GM23248 (cell line): ENCODE results near the gene SERPINA12.

Experiments used
- EZH2 ChIP-seq: fragments of 200-600 bp; sonication (generic); IDR thresholded peaks from 2 replicates; pipeline ENCODE4 v1.6.1; 2018; ENCODE audit warnings: antibody characterized with exemption, mild to moderate bottlenecking; ENCODE audit not compliant: insufficient read depth, poor library complexity, severe bottlenecking
- EZH2phosphoT487 ChIP-seq: fragments of 200-600 bp; sonication (generic); IDR thresholded peaks from 2 replicates; pipeline ENCODE4 v1.6.1; 2018; ENCODE audit warnings: antibody characterized with exemption, moderate library complexity, mild to moderate bottlenecking, low read depth; ENCODE audit not compliant: insufficient read depth

GRCh38 chr14:94462219-94462551 is 47.1 kb downstream of the SERPINA12 start:
- TF ChIP-seq EZH2phosphoT487 (no peak), EZH2 (no peak)
